Stimulated activated CD4-positive, alpha-beta T cell treated with anti-CD3 and anti-CD28 coated beads, TNF-alpha, amount 100 ng/mL, for 4 hours (primary cell): ENCODE measurements around the gene DMD.
"Not testable (repeated sequence)": the region's sequence is repeated elsewhere in the genome, so short reads cannot be mapped to it uniquely, and the experiment has no call there.

ENCODE experiments used
- DNase-seq, 3 experiments: peaks; one replicate each; pipeline ENCODE4 v3.0.0-alpha.2; 2020; ENCODE audit warnings: low read depth in 3 of 3

Gene DMD

DNA sequence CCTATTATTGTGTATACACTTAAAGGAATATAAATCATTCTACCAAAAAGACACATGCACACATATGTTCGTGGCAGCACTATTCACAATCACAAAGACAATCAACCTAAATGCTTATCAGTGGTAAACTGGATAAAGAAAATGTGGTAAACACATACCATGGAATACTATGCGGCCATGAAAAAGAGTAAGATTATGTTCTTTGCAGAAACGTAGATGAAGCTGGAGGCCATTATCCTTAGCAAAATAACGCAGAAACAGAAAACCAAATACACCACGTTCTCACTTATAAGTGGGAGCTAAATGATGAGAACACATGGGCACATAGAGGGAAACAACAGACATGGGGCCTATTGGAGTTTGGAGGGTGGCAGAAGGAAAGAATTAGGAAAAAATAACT is 593.2 kb downstream of the DMD start:
- no peak for DNase-seq

DNA sequence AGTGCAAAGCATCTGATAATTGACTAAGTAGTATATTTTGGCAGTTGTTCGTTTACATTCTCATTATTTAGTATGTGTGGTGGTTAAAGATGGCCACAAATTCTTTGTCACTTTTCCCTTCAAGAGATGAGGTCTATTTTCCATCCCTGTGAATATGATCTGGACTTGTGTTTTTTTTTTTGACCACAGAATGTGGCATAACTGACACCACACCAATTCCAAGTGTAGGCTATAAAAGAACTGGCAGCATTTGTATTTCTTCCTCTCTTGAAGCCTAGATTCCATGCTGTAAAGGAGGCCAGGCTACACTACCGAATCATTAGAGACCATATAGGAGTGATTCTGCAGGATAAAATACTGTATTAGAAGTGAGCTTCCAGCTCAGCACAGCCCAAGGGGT is 596.6 kb downstream of the DMD start:
- DNase-seq, result no peak

DNA sequence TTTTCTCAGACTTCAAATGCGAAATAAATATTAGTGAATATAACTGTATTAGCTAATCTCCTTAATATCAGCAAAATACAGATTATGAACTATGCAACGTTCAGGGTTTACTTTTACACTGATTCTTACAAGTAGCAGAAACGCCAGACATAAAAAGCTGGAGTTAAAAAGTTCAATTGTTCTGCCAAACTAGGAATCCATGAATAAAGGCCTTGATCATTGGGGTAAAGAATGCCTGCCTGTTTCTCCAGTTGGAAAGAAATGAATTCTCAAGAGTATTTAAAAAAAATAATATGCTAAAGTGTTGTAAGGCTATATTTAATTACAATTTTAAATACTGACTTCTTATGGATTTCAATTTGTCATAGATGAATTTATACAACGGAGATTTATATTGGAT is 612.2 kb downstream of the DMD start:
- DNase-seq, result no peak

DNA sequence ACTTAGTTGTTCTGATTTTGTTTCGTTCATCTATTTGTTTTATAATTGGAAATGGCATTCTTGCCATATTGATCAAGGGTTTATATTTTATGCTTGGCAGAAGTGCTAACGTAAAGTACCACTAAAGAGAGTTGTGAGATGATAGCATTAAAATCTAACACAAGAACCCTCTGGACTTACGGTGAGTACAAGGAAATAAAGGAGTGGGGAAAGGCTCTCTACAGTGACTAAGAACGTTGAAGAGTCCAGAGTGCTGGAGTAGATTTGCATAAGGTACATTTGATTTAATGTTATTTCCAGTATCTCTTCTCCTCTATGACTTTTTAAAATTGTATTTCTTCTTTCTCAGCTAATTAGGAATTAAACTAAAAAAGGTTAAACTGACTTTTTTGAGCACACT is 612.6 kb downstream of the DMD start:
- no peak for DNase-seq

DNA sequence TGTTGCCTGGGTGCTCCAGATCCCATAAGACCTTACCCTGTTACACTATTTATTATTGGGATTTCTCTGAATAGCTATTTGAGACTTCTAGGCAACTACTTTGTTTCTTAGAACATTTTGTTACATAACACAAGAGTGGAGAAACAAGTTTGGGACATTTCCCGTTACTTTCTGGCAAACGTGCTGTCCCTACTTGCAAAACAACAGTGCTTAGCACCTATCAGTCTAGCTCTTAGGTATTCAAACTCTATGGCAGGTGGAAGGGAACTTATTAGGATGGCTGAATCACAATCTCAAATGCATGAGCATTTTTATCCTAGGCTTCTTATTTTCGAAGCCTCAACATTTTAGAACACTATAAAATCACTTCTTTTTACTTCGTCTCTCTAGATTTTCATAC is 613.6 kb downstream of the DMD start:
- no peak for DNase-seq

DNA sequence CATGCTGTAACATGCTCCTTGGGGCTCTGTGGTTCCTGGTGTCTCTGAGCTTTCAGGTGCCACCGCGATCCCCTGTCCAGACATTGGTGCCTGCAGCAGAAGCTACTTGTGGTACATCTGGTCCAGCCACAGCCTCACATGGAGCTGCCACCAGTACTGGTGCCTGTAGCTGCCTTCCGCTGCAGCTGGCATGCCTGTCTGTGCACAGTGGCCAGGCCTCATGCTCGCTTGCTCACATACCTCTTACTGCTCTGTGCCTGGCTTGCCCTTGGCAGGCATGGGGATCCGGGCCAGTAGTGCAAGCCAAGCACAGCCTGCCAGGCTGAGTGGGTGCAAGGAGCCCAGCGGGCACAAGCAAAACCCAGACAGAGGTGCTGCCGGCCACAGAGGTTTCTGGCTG is 618.6 kb downstream of the DMD start:
- no peak for DNase-seq

DNA sequence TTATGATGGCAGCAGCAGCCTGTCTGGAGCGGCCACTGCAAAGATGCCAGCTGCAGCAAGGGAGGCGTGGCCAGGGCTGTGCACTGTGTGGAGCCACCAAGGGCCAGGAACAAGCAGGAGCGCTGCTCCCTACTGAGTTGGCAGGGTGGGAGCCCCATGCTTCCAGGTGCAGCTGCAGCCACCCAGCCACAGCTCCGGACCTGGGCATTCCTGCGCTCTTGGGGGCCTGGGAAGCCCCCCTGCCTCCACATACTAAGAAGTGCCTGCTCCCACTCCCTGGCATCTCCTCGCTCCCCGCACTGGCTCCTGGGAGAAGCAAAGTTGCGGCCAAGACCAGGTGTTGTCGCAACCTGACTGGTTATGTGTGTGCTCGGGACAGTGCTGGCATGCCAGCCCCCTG is 619.8 kb downstream of the DMD start:
- no peak for DNase-seq

DNA sequence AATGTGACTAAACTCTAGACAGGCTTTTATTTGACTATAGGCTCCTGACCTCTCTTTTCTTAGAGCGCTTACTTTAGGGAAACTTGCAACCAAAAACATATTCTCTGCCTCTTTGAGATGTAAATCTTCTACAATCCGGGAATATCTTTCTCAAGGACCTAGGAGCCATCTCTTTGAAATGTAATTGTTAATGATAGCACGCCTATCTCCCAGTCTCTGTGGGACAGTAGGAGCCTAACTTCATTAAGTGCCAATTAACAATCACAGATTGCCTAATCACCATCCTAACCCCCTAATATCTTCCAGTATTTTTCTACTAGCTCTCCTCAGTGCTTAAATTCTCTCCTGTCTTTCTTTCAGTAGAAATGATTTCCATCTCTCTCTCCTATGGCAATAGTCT is 628.6 kb downstream of the DMD start:
- no peak for DNase-seq

DNA sequence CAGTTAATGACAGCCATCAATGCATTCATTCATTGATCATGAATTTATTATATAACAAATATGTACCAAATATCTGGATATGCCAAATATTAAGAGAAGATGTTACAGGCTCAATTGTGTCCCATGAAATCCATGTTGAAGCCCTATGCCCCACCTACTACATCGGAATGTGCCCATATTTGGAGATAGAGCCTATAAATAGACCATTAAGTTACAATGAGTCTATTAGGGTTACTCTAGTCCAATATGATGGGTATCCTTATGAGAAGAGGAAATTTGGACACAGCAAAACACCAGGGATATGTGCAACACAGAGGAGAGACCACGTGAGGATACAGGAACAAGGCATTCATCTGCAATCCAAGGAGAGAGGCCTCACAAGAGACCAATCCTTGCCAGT is 634.5 kb downstream of the DMD start:
- no peak for DNase-seq

DNA sequence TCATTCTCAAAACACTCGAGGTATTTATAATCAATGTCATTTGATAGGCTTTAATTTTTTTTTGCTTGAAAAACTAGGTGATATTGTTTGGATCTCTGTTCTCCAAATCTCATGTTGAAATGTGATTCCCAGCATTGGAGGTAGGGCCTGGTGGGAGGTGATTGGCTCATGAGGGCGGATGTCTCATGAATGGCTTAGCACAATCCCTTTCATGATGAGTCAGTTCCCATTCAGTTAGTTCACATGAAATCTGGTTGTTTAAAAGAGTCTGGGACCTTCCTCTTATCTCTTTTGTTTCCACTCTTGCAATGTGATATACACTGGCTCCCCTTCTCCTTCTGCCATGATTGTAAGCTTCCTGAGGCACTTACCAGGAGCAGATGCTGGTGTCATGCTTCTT is 638.7 kb downstream of the DMD start:
- no peak for DNase-seq

DNA sequence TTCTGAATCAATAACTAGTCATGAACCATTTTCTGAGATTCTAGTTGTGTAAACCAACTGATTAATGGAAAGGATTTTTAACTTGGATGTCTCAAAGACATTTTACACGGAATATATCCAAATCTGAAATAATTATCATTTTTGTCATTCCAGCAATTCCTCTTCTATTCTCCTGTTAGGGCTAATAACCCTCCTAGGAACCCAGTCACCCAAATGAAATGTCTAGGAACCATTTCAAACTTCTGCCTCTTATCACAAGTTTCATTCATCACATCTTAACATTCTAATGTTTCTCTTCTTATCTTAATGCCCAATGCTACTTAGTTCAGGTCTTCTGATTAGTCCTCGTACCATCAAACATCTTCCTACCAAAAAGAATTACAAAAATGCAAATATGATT is 639.8 kb downstream of the DMD start:
- no peak for DNase-seq

DNA sequence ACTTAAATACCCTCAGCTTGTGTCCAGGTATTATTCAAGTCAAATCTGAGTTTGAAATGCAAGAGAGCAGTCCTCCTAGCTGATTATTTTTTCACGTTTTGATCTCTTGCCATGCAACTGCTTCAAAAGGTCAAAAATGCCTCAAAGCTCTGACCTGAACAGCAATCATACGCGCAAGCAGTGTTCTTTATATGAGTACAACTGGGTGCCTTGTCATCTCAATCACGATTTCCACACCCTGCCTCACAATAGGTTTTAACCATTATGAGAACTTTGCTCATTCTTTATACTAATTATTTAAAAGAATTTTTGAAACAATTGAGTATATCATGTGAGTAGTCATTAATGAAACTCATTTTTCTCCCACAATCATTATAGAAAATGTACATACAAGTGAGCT is 649.1 kb downstream of the DMD start:
- no peak for DNase-seq

DNA sequence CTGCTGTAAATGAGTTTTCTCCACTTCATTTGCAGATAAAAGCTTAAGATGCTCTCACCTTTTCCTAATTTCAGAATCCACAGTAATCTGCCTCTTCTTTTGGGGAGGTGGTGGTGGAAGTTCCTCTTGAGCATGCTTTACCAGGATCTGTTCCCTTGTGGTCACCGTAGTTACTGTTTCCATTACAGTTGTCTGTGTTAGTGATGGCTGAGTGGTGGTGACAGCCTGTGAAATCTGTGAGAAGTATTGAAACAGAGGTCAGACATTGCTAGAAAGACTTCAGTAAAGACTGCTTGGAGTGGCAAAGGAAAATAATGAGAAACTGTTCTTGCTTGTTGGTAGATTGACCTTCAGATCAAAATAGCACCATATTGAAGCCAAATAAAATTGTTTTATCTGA is 666.2 kb downstream of the DMD start:
- no peak for DNase-seq

DNA sequence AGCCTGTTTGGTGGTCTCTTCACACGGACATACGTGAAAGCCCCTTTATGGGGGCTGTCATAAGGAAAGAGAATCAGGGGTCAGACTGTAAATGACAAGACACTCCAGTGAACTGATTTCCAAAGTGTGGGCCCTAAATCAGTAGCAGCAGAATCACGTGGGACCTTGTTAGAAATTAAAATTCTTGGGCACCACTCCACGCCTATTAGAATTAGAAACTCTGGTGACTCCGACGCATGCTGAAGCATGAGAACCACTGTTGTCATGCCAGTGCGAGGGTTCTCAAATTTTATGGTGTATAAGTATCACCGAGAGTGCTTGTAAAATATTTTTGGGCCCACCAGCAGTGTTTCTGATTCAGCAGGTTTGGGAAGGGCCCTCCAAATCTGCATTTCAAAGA is 672.8 kb downstream of the DMD start:
- DNase-seq, result no peak

DNA sequence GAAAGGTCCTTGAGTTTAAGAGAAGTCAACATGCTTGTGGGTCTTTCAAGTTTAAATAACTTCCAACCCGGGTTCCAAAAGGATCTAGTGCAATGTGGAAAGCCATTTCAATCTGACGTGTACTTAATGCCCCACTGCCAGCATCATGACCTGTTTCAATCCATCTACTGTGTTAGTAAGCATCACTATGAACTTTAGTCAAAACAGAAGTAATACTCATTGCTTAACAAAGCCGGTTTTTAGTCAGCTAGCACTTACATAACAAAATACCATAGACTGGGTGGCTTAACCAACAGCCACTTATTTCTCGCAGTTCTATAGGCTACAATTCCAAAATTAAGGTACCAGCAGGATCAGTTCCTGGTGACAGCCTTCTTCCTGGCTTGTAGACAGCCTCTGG is 677.5 kb downstream of the DMD start:
- DNase-seq, result no peak

DNA sequence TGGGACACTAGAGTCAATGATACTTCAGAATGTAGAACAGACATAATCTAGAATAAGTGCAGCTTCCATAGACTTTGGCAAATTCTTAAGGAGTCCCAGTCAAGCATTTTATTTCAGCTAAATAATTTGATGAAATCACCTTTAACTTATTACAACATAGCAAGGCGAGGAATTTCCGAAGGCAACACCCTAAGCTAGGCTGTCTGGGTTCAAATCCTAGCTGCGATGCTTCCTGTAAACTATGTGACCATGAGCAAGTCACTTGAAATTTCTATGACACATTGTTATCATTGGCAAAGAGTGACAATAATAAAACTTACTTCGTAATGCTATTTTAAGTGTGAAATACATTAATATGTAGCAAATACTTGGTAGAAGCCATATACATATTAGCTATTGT is 679.1 kb downstream of the DMD start:
- no peak for DNase-seq

DNA sequence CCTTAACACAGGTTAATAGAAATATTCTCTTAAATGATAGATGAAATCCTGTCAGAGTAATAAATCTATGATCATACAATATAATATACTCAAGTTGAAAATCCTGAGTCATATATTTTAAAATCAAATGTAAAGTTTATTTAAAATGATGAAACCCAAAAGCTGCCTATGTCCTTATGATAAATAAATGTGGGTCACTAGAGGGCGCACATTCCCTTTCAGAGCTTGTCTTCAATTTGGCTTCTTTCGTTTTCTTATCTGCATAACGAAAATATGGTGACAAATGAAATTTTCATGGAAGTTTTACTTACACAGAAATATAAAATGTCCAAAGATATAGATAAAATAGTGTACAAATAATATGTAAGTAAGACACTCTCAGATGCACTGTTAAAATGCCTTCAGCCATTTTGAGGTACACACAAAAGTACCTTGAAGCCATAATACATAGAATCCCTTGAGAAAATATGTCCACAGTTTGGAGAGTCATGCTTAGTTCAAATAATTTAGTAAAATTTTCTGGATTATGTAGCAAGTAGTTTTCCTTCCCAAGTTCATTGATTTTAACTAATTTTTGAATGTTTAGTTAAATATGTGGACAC is 680.4 kb downstream of the DMD start:
- DNase-seq, result no peak

DNA sequence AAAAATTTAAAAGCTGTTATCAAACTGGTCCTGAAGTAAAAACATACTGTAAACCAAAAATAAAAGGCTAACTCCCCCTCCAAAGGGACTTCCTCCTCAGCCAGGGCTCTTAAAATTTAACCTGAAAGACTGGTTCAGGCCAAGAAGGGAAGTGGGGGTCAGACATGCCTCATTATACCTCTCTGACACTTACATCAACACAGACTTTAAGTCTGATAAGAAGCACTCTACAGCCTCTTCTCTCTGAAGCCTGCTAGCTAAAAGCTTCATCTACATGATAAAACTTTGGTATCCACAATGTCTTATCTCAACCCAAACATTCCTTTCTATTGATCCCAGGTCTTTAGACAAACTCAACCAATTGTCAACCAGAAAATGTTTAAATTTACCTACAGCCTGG is 682.9 kb downstream of the DMD start:
- not testable (repeated sequence) for DNase-seq

DNA sequence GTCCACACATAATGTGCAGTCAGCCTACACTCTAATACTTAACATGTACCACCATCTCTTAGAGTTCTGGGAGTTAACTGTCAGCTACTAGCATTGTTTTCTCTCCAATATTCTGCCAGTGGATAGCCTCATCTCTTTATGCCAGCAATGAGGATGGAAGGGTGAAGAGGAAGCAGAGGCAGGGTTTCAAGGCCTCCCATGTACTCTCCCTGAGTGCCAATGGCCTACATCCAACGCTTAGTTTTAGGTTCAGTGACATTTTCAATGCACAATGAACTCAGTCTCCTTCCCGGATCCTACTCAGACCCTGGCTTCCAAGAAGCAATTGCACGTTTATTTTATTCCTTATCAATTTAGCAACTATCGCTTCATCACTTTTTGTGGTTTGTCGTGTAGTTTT is 686.1 kb downstream of the DMD start:
- no peak for DNase-seq

DNA sequence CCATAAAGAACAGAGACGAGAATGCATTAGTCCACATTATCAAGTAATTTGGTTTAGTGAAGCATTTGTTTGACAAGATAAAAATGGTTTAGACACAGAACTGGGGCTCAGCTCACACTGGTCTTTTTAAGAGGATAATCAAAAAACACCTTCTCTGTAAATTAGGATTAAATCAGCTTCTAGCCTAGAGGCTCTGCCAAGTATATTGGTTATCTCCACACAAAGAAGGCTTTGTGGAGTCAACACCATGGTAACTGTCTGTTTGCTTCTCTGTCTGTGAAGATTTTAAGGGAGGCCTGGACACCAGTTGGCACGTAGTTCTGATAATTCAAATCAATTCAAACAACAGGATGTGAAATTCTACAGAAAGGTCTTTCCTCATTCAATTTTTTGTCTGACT is 687.0 kb downstream of the DMD start:
- DNase-seq, result no peak

DNA sequence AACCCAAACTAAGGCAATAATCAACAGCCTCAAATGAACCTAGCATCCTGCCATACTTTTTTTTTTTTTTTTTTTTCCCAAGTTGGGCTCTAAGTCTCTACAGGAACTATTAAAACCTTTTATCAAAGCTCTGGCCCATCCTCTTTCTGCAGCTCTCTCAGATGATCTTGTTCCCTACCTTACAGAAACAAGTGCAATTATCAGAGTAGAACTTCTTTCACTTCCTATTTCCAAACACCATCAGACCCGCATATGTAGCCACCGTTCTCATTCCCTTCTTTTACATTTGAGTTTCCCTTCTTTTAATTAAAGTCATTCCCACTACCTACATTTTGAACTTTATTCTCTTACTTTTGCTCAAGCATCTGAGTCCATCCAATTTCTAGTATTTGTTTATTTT is 690.6 kb downstream of the DMD start:
- no peak for DNase-seq

DNA sequence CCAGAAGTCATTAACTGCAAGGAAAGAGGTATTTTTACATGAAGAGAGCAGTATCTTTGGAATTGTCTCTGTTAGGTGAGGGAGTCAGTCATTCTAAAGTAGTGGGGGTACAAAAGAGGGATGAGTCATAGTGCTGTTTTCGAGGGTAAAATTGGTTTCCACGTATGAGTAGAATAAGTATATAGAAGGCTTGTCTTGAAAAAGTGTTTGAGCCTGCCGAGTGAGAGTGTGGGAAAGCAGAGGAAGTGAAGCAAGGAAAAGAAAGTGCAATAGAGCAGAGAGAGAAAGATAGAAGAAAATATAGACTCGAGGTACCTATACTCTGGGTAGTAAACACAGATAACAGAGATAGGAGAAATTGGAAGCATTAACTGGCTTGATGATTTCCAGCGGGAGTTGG is 696.4 kb downstream of the DMD start:
- no peak for DNase-seq

DNA sequence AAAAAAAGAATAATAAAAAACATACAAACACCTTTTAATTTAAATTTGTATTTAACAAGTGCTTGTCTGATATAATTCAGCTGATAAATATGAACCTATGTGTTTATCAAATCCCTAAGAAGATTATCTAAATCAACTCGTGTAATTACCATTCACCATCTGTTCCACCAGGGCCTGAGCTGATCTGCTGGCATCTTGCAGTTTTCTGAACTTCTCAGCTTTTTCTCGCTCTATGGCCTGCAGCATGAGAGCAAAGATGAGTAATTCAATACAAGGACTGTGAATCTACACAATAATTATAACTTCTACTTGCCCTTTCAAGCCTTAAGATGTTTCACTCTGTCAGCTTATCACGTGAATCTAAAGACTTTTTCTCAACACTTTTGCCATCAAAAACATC is 709.7 kb downstream of the DMD start:
- no peak for DNase-seq

DNA sequence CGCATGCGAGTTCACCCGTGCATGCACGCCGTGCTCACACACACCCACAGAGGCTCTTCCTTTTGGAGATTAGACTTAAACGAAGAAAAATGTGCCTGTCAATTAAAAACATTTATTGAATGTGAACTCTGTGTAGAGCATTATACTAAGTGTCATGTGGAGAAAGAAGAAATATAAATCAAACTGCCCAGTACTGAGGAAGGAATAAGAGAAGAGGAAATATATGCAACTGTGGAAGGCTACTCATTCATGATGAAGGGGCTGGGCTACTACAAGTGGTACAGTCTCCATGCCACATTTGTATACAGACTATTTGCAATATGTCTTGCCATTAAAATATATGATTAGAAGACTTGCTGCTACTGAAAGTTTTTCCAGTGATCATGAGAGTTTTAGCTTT is 714.7 kb downstream of the DMD start:
- no peak for DNase-seq

DNA sequence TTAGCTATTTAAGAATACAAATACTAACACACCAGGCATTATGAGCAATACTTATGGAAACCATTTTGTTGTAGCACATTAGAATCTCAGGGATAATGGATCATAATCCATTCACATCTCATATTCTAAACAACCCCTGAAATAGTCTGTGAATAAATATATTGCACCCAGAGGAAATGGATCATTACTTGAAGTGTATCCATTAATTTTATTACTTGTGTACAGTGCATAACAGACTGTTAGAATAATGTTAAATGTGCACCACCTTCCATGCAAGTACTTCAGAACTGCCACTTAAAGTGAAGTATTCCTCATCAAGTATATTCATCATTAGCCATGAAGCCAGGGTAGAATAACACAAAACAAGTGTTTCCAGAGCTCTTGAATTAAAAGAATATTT is 715.5 kb downstream of the DMD start:
- DNase-seq, result no peak
